Central memory CD4-positive, alpha-beta T cell (primary cell): ENCODE results near the gene ZNF607.
"Not testable (repeated sequence)": the region's sequence is repeated elsewhere in the genome, so short reads cannot be mapped to it uniquely, and the experiment has no call there.

Source experiments
- DNase-seq: peaks from one replicate; pipeline ENCODE4 v3.0.0; 2022
- total RNA-seq, 3 experiments: gene quantifications; one replicate each; lab custom pipeline; 2026; lab: John Stamatoyannopoulos, UW

ZNF607 gene
- total RNA-seq: 6.8 to 14.9 (median 7.5) reads per million in 3 experiments

GRCh38 chr19:37719111-37719926, at the start of gene ZNF607:
TSS of gene ZNF607 (minus strand) at chr19:37719761. CDS start at chr19:37711618, 8,143 bp downstream.
- DNase-seq: peak; percentile 75

DNA sequence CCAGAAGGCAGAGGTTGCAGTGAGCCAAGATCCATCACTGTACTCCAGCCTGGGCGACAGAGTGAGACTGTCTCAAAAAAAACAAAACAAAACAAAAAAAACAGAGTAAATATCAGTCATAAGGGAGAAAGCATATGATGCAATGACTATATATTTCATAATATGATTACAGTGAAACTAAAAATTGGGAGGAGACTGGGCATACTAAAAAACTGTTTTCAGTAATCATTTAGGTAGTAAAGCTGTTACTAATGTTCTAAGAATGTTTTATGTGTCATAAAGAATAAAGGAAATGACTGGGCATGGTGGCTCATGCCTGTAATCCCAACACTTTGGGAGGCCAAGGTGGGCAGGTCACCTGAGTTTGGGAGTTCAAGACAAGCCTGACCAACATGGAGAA, 43.9 kb upstream of the ZNF607 start:
- no peak for DNase-seq

DNA sequence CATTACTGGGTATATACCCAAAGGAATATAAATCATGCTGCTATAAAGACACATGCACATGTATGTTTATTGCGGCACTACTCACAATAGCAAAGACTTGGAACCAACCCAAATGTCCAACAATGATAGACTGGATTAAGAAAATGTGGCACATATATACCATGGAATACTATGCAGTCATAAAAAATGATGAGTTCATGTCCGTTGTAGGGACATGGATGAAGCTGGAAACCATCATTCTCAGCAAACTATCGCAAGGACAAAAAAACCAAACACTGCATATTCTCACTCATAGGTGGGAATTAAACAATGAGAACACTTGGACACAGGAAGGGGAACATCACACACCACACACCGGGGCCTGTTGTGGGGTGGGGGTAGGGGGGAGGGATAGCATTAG, 38.1 kb upstream of the ZNF607 start:
- not testable (repeated sequence) for DNase-seq

DNA sequence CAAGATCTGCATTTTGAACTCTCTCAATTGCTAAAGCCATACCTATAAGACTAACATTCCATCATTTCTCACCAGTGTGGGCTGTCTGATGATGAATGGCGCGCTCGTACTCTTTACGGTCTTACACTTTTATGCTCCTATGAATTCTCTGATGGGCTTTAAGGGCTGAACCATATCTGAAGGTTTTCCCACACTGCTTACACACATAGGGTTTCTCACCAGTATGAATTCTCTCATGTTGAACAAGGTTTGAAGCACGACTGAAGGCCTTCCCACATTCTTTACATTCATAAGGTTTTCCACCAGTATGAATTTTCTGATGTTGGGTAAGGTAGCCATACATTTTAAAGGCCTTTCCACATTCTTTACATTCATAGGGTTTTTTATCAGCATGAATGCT, 18.8 kb upstream of the ZNF607 start:
- no peak for DNase-seq

DNA sequence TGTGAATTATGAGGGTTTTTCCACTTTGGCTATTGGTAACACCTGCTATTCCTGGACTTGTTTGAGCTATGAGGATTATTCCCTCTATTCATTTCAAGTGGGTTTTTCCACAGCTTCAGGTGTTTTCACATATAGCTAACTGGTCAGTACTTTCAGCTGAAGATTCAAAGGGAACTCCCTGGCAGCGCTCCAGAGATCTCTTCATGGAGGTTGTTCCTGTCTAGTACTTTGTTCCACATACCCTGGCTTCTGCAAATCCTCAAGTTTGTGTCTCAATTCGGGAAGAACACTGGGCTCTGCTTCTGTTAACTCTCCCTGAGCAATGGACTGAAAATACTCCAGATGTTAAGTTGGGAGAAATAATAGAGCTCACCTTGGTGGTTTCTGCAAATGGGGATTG, 5.6 kb upstream of the ZNF607 start:
- DNase-seq: no peak

- no peak for DNase-seq
Observed at GRCh38 chr19:37719927-37720265, 335 bp upstream of the ZNF607 start.

GRCh38 chr19:37718304-37718703, 1.3 kb downstream of the ZNF607 start:
- DNase-seq: no peak

DNA sequence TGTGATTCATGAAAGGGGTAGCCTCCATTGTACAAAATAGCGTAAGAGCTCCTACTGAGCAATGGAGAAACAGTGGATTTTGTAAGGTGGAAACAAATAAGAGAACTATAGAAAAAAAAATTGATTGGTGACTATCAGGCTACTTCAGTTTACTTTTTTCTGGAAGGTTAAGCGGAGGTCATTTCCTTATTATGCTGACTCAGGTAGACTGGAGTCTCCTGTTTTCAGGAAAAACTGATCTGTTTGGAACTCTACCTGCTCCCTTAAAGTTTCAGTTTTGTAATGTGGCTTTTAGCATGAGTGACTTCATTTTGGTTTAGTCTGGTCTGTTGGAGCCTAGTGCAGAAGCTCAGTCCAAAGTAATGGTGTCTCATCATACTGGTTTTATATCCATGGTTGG, 3.4 kb downstream of the ZNF607 start:
- DNase-seq: no peak

- no peak for DNase-seq
Observed at GRCh38 chr19:37706052-37706605, 13.4 kb downstream of the ZNF607 start.

DNA sequence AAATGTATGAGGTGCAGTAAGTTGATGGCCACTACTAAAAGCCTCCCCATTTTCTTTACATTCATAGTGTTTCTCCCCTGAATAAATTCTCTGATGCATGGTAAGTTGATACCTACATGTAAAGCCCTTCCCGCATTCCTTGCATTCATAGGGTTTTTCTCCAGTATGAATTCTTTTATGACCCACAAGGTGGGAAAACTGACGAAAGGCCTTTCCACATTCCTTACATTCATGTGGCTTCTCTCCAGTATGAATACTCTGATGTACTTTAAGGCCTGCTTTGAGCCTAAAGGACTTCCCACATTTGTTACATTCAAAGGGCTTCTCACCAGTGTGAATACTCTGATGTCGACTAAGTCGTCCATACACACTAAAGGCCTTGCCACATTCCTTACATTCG, 20.5 kb downstream of the ZNF607 start:
- DNase-seq: no peak

- no peak for DNase-seq
Observed at GRCh38 chr19:37698216-37698615, 21.3 kb downstream of the ZNF607 start.

DNA sequence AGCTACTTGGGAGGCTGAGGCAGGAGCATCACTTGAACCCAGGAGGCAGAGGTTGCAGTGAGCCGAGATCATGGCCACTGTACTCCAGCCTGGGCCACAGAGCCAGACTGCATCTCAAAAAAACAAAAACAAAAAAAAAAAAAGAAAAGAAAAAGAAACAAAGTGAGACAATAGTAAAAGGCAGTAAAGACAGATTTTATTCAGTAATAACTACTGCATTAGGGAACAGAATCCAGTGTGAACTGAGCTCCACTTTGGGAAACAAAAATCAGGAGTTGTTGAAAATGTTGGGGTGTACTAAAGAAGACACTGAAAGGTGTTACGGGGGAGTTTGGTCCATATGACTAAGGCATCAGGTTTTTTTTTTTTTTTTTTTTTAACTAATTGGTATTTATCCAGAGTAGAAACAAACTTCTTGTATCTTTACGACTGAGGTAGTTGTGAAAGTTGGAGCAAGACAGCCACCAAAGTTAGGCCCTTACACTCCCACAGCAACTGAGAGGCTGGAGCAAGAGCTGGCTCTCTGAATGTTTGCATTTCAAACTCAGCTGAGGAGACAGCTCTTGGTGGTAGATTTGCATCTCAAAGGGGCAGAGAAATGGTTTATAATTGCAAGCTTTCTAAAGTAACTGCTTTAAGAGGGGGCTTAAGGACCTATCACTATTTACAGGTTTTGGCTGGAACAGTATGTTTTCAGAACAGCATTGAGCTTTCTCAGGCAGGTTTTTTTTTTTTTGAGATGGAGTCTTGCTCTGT, 24.2 kb downstream of the ZNF607 start:
- DNase-seq: no peak

- DNase-seq: no peak
Observed at GRCh38 chr19:37692956-37693620, 26.5 kb downstream of the ZNF607 start.

- peak; percentile 69 for DNase-seq
Observed at GRCh38 chr19:37691881-37692504, 27.6 kb downstream of the ZNF607 start.

- no peak for DNase-seq
Observed at GRCh38 chr19:37683520-37683919, 36.0 kb downstream of the ZNF607 start.

DNA sequence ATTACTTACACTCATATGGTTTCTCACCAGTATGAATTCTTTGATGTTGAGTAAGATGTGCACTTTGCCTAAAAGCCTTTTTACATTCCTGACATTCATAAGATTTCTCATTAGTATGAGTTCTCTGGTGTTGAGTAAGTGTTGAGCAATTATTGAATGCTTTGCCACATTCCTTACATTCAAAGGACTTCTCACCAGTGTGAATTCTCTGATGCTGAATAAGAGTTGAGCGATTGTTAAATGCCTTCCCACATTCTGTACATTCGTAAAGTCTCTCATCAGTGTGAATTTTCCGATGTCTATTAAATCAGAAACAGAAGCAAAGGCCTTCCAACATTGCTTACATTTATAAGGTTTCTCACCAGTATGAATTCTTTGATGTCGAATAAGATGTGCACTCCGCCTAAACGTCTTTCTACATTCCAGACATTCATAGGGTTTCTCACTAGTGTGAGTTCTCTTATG, 50.1 kb downstream of the ZNF607 start:
- DNase-seq: no peak

DNA sequence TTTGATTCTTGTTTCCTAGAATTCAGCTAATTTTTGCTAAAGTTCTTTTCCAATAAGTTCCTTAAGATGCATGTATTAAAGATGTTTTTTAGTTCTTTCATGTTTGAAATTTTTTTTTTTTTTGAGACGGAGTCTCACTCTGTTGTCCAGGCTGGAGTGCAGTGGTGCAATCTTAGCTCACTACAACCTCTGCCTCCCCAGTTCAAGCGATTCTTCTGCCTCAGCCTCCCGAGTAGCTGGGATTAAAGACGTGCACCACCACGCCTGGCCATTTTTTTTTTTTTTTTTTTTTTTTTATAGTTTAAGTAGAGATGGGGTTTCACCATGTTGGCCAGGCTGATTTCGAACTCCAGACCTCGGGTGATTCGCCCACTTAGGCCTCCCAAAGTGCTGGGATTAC, 62.4 kb downstream of the ZNF607 start:
- DNase-seq: not testable (repeated sequence)

DNA sequence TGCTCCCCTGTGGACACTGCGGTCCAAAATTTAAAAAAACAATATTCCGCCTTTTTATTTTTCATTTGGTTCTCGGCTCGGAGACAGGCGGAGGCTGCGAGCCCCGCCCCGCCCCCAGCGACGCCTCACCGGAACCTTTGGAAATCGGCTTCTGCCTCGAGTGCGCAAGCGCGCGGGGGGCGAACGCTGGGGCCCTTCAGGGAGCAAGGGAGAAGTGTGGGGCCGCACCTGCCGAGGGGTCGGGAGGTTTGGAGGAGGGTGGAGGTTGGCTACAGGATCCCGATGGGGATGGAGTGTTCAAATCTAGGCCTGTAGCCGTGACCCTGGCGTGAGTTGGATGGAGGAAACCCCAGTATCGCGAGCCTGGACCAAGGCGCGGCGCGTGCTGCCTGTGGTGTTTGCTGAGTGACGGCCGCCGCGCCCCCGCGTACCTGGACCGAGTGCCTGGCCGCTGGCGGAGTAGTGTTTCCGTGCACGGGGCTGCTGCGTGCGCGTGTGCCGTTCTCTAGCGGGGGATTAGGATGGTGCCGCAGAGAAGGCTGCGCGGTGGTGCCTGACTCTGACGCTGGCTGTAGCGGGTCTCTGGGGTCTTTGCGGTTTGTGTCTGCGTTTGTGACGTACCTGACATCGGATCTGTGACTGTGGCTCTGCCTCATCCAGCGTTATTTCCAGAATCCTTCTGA, 63.7 kb downstream of the ZNF607 start:
- DNase-seq: peak; percentile 83

DNA sequence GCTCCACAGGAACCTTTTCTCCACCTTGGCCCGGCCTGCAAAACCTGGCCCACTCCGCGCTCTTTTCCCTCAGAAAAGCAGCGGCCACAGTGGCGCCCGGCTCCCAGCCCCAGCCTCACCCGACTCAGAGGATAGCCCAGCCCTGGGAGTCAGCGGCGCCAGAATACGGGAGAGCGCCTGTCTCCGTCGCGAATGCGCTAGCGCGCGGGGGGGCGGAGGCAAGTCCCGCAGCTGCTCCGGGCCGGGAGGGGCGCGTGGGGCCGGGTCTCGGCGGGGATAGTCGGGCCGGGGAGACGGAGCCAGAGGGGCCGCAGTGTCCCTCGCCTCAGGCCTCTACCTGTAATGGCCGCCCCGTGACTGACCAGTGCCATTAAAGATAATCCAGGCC, 64.3 kb downstream of the ZNF607 start, which contains the start of gene ZFP30:
Gene ZFP30 (minus strand): TSS at position 165 of the 388 bp plus-strand sequence. CDS start 7,643 bp downstream, outside the sequence.
- DNase-seq: peak; percentile 74

GRCh38 chr19:37654629-37655300, 64.8 kb downstream of the ZNF607 start:
- peak; percentile 8 for DNase-seq

DNA sequence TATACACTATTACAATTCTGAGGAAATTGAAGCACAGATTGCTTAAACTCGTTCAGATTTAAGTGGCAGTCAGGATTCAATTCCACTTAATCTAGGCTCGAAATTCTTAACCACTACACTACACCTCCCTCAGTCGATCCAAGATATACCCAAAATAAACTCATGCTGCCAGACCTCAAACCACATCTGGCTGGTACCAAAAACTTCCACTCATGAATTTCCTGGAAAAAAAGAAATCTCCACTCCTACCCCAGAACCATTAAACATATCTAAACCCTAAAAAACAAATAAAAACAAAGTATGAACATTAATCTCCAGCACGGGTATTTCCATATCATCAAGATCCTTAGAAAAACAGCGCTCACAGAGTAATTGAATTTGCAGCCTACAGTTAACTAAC, 65.4 kb downstream of the ZNF607 start:
- no peak for DNase-seq
